GM19463 (cell line): ENCODE measurements around the gene GNAI2.
"Not testable (repeated sequence)": the region's sequence is repeated elsewhere in the genome, so short reads cannot be mapped to it uniquely, and the experiment has no call there.

Experiments used
- ATAC-seq: cut with Tn5 transposase; IDR thresholded peaks from one replicate; pipeline ENCODE4 v1.9.1; 2021; ENCODE audit warnings: mild to moderate bottlenecking, moderate library complexity; ENCODE audit not compliant: unreplicated experiment

GNAI2 gene

GRCh38 chr3:50244813-50245212, 8.8 kb downstream of the GNAI2 start:
- not testable (repeated sequence) for ATAC-seq

GRCh38 chr3:50245251-50245745, 9.3 kb downstream of the GNAI2 start:
- ATAC-seq = no peak

GRCh38 chr3:50245831-50246516, 10.0 kb downstream of the GNAI2 start:
- peak; percentile 64 for ATAC-seq

DNA sequence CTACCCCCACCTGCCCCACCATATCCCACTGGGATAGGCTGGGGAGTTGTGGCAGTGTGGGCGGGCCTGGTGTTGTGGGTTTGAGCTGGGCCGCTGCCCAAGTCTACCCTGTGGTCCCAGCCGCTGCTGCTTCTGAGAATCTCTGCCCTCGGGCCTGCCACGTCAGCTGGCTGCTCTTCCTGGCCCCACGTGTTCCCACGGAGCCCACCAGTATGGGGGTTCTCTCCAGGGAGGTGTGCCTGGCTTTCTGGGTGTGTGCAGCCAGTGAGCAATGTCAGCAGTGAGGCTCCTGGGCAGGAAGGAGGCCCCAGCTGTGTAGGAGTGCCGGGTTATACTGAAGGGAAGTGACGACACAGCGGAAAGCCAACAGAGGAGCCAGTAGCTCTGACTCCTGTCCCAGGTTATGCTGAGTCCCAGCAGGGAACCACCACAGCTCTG, 10.5 kb downstream of the GNAI2 start:
- peak; percentile 63 for ATAC-seq

- ATAC-seq = no peak
These were observed 12.4 kb downstream of the GNAI2 start for GRCh38 chr3:50248387-50248786.

DNA sequence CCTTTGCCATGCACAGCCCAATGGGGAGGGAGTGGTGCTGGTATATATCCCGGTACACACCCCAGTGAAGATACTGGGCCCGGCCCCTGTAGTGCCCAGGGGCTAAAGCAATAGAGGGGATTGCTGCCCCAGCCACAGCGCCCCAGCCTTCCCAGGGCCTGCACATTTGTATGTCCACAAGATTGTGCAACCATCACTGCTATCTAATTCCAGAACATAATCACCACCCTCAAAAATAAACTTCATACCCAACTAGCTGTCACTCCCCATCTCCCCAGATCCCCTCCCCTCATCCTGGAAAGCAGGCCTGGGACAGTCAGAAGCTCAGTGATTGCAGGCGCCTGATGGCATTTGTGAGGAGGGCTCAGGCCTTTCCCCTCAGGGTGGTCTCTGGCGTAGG, 13.5 kb downstream of the GNAI2 start:
- no peak for ATAC-seq

DNA sequence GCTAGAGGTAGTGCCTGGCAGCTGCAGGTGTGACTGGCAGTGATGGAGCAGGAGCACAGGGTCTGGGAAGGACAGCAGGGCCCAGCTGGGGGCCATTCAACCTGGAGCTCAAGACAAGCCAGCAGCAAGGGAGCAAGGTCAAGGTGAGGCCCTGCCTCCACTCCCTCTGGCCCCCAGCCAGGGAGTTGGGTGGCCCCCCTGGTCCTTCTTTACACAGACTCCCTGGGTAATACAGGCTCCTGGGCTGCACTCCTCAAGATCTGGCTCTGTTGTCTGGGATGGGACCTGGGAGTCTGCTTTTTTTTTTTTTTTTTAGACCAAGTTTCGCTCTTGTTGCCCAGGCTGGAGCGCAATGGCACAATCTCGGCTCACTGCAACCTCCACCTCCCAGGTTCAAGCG, 14.5 kb downstream of the GNAI2 start:
- ATAC-seq = no peak

DNA sequence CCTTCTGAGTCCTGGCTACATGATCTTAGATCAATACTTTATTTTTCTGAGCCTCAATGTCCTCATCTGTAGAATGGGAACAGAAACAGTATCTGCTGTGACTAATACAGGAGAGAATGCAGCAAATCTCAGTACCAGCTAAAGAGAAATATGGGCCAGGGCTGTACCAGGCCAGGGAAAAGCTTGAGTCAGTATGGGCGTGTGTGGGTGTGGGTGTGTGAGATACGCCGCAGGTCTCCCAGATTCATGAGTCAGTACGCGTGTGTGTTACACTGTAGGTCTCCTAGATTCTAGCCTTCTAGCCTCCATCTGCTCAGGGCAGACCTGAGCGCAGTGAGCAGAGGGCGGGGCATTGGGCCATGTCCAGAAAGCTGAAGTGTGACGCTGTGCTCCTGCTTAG, 15.2 kb downstream of the GNAI2 start:
- ATAC-seq = no peak

- no peak for ATAC-seq
These were observed 18.7 kb downstream of the GNAI2 start for GRCh38 chr3:50254577-50255250.

DNA sequence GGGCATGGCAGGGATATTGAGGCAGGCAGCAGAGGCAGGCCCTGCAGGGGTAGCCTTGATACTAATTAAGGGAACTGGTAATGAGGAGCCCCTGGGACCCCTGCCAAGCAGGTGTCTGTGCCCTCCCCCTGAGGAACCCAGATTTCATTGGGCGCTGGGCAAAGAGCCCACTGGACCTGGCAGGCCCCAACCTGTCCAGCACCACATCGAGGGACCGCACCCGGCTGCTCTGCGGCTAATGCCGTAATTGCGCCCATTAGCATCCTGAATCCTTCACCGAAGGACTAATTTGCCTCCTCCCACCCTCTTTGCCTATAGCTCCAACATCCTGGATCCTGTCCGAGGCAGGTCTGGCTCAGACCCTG, 19.2 kb downstream of the GNAI2 start:
- ATAC-seq = no peak

- no peak for ATAC-seq
These were observed 21.2 kb downstream of the GNAI2 start for GRCh38 chr3:50256978-50257890.

DNA sequence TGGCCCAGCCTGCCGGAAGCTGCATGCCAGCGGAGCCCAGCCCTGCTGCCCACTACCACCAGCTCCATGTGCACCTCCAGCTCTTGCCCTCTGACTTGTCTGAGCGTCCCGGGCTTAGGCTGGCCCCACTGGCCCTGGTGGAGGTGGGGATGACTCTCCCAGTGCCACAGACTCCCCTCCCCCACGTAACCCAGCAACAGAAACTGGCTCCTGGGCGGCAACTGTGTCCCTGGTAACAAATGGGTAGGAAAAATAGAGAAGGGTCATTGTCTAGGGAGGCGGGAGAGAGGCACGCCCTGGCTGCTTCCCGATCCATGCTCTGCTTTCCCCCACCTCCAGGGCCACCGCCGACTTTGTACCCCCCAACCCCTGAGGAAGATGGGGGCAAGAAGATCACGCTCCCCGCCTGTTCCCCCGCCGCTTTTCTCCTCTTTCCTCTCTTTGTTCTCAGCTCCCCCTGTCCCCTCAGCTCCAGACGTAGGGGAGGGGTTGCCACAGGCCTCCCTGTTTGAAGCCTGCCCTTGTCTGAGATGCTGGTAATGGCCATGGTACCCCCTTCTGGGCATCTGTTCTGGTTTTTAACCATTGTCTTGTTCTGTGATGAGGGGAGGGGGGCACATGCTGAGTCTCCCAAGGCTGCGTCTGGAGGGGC, 22.2 kb downstream of the GNAI2 start:
- no peak for ATAC-seq

- no peak for ATAC-seq
These were observed 23.0 kb downstream of the GNAI2 start for GRCh38 chr3:50258979-50259378.

DNA sequence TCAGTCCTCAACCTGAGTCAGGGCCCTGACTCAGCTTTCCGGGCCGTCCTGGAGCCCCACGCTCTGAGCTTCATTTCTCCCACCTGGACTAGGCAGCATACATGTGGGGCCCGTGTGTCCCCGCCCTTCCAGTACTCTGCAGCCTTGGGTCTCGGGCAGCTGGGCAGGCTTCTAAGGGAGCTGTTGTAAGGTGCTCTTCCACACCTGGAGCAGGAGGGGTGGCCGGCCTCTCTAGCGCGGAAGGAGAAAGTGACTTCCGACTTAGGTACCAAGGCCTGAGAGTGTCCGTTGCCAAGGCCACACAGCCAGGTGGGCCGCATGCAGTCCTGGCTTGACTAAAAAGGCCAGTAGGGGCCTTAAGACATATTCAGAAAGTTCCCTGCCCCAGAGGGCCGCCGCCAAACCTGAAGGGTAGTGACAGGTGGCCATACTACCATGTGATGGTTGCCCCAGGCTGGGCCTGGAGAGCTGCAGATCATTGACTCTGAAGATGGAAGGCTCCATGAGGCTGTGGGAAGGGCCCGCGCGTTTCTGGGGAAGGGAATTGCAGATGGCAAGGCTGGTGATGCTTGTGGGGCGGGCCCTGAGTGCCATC, 23.5 kb downstream of the GNAI2 start:
- ATAC-seq = peak; percentile 13

DNA sequence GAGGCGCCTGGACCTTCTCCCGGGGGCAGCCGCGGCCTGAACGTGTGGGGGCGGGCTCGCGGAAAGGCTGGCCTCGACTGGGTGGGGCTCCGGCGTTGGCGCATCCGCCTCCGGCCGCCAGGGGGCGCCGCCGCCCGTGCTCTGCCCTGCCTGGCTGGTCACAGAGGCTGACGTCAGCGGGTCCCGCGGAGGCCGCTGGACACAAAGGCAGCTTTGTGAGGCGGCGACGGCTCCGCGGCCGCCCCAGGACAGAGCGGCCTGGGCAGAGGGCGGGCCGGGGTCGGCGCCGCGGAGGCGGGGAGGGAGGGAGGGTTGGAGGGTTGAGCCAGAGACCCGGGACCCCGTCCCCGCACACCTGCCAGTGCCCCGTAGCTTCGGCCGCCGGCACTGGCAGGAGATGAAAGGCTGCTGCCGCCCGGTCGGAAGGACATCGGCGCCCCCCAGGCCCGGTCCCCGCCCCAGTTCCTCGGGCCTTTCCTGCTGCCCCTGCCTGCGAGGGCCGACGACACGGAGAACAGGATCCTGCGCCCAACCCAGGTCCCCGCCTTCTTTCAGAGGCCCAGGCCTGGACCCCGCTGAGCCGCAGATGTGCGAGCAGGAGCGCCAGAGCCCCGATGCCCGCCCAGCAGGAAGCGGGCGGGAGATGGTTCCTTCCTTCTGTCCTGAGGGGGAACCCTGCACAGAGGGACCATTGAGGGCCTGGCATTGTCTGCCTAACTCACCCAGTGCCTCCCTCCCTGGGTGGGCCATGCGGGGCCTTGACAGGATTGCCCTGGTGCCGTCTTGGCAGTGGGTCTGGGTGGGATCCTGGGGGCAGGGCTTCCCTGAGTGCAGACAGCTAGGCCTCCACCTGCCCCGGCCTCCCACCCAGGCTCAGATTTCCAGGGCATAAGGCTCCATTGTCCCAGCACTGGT, 24.3 kb downstream of the GNAI2 start:
- peak; percentile 95 for ATAC-seq

GRCh38 chr3:50260942-50261441, 25.0 kb downstream of the GNAI2 start:
- no peak for ATAC-seq

DNA sequence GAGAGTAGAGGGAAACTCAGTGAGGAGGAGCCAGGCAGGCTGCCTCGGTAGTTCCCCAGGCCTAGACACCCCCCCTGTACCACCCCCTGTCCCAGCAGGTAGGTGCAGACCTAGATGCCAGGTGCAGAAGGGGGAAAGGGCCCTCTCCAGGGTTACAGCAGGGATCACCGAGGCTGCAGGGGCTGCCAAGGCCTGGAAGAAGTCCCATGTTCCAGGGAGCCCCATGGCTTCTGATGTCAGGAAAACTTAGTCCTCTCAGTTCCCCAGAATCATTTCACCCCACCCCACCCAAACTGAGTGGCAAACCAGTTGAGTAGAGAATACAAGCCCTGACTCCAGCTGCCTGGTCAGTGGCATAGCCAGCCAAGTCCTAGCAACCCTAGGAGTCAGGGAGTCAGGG, 25.5 kb downstream of the GNAI2 start:
- ATAC-seq = no peak

- not testable (repeated sequence) for ATAC-seq
These were observed 26.2 kb downstream of the GNAI2 start for GRCh38 chr3:50262200-50262599.

DNA sequence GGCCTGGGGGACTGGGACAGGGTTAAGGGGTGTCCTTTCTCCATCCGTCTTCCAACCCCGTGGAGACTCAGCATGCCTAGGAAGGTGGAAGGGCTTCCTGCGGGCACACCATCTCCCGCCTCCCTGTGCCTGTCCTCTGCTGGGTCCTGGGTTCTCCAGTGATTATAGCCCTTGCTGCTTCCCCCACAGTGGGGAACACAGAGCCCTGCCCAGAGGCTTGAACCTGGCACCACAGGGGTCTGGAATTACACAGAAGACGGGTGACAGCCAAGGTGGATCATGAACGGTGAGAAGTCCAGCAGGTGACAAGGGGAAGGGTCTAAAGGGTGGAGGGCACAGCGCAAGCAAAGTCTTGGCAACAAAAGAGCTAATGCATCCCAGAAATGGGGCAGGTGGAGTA, 26.8 kb downstream of the GNAI2 start:
- ATAC-seq = no peak
